ENCODE measurements around the gene CUL3. TPM values are rescaled to one million over a fixed set of nuclear protein-coding genes. Genes with fewer than 3 reads are reported as not detected.
A peak's percentile ranks its signal among the peaks of the same experiment; 100 is the strongest.
"Not testable (repeated sequence)": the region's sequence is repeated elsewhere in the genome, so short reads cannot be mapped to it uniquely, and the experiment has no call there.

The CUL3 gene
- total and polyA plus RNA-seq, 2 of the 13 experiments (the other 11 are each of a cell fraction or from before 2014, with no cell fraction given), result 33.2 to 62.3 TPM

- TF ChIP-seq CBFB (CRISPR knock-in tag; IDR thresholded peaks at IDR 0.05) (0 out of 2 replicates have a peak, but pooled peaks have one; percentile 65), ATF7 (CRISPR knock-in tag; IDR thresholded peaks at IDR 0.05) (0 out of 2 replicates have a peak, but pooled peaks have one; percentile 25), ZNF362 (CRISPR knock-in tag; IDR thresholded peaks at IDR 0.05; ENCODE audit: borderline replicate concordance) (0 out of 2 replicates have a peak, but pooled peaks have one; percentile 30), KMT2B (CRISPR knock-in tag; IDR thresholded peaks at IDR 0.05) (peak; percentile 22; the same call in 1 of the 2 replicates), POGZ (CRISPR knock-in tag; IDR thresholded peaks at IDR 0.05) (peak; percentile 96), RELA (CRISPR knock-in tag; IDR thresholded peaks at IDR 0.05) (peak; percentile 53; the same call in 1 of the 2 replicates), SALL1 (CRISPR knock-in tag; IDR thresholded peaks at IDR 0.05) (peak; percentile 73), ZNF205 (CRISPR knock-in tag; IDR thresholded peaks at IDR 0.05) (peak; percentile 75; the same call in 1 of the 2 replicates), ELF3 (CRISPR knock-in tag; IDR thresholded peaks at IDR 0.05) (peak; percentile 96), UBTF (CRISPR knock-in tag; IDR thresholded peaks at IDR 0.05) (0 out of 2 replicates have a peak, but pooled peaks have one; percentile 29), ZNF121 (CRISPR knock-in tag; IDR thresholded peaks at IDR 0.05) (peak; percentile 58; the same call in 1 of the 2 replicates), ZNF317 (CRISPR knock-in tag; IDR thresholded peaks at IDR 0.05) (0 out of 2 replicates have a peak, but pooled peaks have one; percentile 42), DNMT1 (CRISPR knock-in tag; IDR thresholded peaks at IDR 0.05) (peak; percentile 56; the same call in 1 of the 2 replicates), ZNF580 (CRISPR knock-in tag; IDR thresholded peaks at IDR 0.05; ENCODE audit: borderline replicate concordance, low read depth) (peak; percentile 20; the same call in 1 of the 2 replicates), ZBTB4 (CRISPR knock-in tag; IDR thresholded peaks at IDR 0.05; ENCODE audit: borderline replicate concordance) (peak; percentile 48; the same call in 1 of the 2 replicates), RARA (CRISPR knock-in tag; IDR thresholded peaks at IDR 0.05) (peak; percentile 65), FOXK2 (IDR thresholded peaks at IDR 0.05) (peak; percentile 28; the same call in 1 of the 2 replicates)
- TF ChIP-seq, protein P1, sequence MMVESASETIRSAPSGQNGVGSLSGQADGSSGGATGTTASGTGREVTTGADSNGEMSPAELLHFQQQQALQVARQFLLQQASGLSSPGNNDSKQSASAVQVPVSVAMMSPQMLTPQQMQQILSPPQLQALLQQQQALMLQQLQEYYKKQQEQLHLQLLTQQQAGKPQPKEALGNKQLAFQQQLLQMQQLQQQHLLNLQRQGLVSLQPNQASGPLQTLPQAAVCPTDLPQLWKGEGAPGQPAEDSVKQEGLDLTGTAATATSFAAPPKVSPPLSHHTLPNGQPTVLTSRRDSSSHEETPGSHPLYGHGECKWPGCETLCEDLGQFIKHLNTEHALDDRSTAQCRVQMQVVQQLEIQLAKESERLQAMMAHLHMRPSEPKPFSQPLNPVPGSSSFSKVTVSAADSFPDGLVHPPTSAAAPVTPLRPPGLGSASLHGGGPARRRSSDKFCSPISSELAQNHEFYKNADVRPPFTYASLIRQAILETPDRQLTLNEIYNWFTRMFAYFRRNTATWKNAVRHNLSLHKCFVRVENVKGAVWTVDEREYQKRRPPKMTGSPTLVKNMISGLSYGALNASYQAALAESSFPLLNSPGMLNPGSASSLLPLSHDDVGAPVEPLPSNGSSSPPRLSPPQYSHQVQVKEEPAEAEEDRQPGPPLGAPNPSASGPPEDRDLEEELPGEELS (CRISPR knock-in tag; IDR thresholded peaks at IDR 0.05), result peak; percentile 90
- not testable (repeated sequence) for TF ChIP-seq ATF7 (IDR thresholded peaks at IDR 0.05)
Observed at GRCh38 chr2:224485081-224486014, 99.8 kb downstream of the CUL3 start (continued).
